NCI-H2029 treated with DMSO at 0.1 percent for 48 hours (cell line): ENCODE measurements around the gene TSPAN12.

Experiments used
- DNase-seq: peaks from one replicate; lab custom pipeline; 2025; lab: John Stamatoyannopoulos, UW

The TSPAN12 gene

DNA sequence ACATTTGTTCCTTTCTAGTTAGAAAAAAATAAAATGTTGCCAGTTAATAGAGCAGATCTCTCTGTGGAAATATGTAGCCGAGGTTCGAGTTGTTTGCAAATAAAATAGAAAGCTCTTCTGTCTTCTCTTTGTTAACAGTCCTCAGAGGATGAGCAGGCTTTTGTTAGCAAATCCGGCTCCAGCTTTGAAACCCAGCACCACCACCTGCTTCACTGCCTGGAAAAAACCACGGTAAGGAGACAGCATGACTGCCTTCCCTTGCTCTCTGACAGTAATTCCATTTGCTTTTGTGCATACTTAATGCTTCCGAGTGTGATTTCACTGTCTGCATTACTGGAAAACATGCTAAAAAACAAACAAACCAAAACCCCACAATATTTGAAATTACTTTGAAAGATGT lies 115.6 kb downstream of the TSPAN12 start:
- peak; percentile 96 for DNase-seq

GRCh38 chr7:120741371-120742042 lies 116.4 kb downstream of the TSPAN12 start:
- DNase-seq: peak; percentile 88

GRCh38 chr7:120740348-120740747 lies 117.6 kb downstream of the TSPAN12 start:
- DNase-seq: peak; percentile 75

- DNase-seq: no peak
These were observed 119.1 kb downstream of the TSPAN12 start for GRCh38 chr7:120738816-120739215.
